ENCODE measurements around the gene CFP. TPM values are rescaled to one million over a fixed set of nuclear protein-coding genes. Genes with fewer than 3 reads are reported as not detected.

The CFP gene
- total RNA-seq, 1 donor from 2014 or later, result 3.7 TPM

Small RNA genes within 50 kb of the gene (small RNA-seq; reads per million reads assigned to genes)
- gene MIR4769, result not detected

Other genes starting within 250 kb of the CFP start
- gene ZNF41, start 146.7 kb downstream of the CFP start, total RNA-seq, result 6.3 TPM
- 7.3 TPM for gene ARAF, start 68.7 kb downstream of the CFP start, total RNA-seq
- gene TIMP1, start 47.5 kb downstream of the CFP start, total RNA-seq, result 31.8 TPM
- not detected for gene SYN1, start 10.1 kb downstream of the CFP start, total RNA-seq
- 7.3 TPM for gene ELK1, start 20.6 kb upstream of the CFP start, total RNA-seq
- gene UXT, start 29.2 kb upstream of the CFP start, total RNA-seq, result 86.6 TPM
- 11.5 TPM for gene ZNF81, start 207.0 kb upstream of the CFP start, total RNA-seq